GM19455 (cell line): ENCODE measurements around the gene CCDC97.
"Not testable (repeated sequence)": the region's sequence is repeated elsewhere in the genome, so short reads cannot be mapped to it uniquely, and the experiment has no call there.

Source experiments
- ATAC-seq: cut with Tn5 transposase; IDR thresholded peaks from one replicate; pipeline ENCODE4 v1.9.1; 2021; ENCODE audit not compliant: unreplicated experiment

CCDC97 gene

GRCh38 chr19:41362143-41362847 lies 52.3 kb downstream of the CCDC97 start:
- no peak for ATAC-seq

GRCh38 chr19:41363371-41363752 lies 53.4 kb downstream of the CCDC97 start:
- no peak for ATAC-seq

- ATAC-seq: peak; percentile 90
Measured at GRCh38 chr19:41363753-41364523, 54.0 kb downstream of the CCDC97 start, which contains the start of gene B9D2. Gene B9D2, minus strand, starts transcription at chr19:41364149. Its CDS starts 630 bp downstream, at chr19:41363519.

DNA sequence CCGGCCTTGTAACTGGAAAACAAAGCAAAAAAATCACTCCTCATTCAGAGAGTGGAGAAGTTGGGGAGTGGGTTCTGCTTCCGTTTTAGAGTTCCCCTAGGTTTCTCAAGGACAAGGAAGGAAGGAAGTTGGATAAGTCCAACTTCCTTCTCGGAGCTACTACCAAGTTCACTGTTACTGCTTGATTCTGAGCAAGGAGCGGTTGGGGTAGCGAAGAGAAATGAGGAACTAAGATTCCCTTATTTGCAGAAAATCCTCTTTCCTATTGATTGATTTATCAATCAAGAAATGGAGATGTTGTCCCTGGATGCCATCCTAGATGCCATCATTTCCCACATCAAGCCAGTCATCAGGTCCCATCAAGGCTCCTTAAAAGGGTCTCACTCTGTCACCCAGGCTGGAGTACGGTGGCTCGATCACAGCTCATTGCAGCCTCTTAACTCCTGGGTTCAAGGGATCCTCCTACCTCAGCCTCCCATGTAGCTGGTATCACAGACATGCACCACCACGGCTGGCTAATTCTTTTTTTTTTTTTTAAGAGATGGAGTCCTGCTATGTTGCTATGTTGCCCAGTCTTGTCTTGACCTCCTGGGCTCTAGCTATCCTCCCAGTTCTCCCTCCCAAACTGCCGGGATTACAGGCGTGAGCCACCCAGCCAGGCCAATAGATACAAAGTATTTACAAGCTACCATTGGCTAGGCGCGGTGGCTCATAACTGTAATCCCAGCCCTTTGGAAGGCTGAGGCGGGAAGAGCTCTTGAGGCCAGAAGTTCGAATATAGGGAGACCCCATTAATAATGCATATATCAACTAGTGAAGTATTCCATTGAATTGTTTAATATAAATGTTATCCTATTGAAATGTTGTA lies 54.8 kb downstream of the CCDC97 start:
- no peak for ATAC-seq

DNA sequence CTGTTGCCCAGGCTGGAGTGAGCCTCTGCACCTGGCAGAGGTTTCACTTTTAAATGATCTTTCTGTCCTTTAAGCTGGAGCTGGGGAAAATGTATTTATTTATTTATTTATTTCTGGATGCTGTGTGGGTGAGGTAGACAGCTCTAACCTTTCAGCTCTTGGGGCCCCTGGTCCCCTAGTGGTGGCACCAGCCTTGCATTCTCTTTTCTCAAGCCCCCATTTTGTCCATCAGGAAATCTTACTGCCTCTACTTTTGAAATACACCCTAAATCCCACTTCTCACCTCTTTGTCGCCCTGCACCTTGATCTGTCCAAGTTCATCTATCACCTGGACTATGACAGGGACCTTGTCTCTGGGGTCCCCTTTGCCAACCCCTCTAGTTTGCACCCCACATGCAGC lies 56.1 kb downstream of the CCDC97 start:
- ATAC-seq: no peak

- ATAC-seq: no peak
Measured at GRCh38 chr19:41367848-41368301, 57.9 kb downstream of the CCDC97 start.

GRCh38 chr19:41369769-41370168 lies 59.8 kb downstream of the CCDC97 start:
- ATAC-seq: no peak

GRCh38 chr19:41371119-41371518 lies 61.1 kb downstream of the CCDC97 start:
- ATAC-seq: not testable (repeated sequence)

DNA sequence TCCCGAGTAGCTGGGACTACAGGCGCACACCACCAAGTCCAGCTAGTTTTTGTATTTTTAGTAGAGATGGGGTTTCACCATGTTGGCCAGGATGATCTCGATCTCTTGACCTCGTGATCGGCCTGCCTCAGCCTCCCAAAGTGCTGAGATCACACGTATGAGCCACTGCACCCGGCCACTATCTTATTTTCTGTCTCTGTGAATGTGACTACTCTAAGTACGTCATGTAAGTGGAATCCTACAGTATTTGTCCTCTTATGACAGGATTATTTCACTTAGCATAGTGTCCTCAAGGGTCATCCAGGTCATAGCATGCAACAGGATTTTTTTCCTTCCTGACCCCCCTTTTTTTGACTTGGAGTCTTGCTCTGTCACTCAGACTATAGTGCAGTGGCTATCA lies 61.6 kb downstream of the CCDC97 start:
- no peak for ATAC-seq

DNA sequence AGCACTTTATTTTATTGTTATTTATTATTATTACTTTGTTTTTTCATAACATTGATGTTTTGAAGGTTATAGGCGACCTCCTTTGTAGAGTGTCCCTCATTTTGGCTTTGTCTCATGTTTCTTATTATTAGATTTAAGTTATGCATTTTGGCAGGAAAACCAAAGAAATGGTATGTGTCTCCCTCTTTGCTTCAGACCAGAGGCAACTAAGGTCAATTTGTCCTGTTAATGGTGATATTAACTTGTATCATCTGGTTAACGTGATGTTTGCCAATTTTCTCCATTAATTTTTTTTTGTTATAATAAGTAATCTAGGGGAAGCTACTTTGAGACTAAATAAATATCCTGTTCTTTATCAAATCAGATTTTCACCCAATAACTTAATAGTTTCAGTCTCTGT lies 62.5 kb downstream of the CCDC97 start:
- ATAC-seq: no peak

GRCh38 chr19:41373993-41374392 lies 64.0 kb downstream of the CCDC97 start:
- no peak for ATAC-seq
